ENCODE results near the gene TSPAN15.

Gene TSPAN15

DNA sequence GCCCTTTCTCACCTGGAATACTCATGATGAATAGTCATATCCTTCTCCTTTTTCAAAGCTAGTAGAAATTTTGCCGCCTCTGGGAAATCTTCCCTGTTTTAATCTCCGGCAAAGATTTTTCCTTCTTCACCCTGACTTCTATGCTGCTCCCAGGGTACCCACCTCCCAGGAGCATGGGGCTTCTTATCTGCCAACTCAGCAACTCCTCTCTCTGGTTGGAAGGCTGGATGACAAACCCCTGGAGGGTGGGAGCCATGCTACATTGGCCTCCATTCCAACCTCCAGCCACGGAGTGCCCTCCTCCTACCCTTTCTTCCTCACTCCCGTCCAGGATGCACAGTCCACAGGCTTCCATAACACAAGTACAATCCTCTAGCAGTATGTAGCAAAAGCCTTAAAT lies 102.1 kb downstream of the TSPAN15 start:
- no peak for DNase-seq (ENCODE audit: low read depth)

DNA sequence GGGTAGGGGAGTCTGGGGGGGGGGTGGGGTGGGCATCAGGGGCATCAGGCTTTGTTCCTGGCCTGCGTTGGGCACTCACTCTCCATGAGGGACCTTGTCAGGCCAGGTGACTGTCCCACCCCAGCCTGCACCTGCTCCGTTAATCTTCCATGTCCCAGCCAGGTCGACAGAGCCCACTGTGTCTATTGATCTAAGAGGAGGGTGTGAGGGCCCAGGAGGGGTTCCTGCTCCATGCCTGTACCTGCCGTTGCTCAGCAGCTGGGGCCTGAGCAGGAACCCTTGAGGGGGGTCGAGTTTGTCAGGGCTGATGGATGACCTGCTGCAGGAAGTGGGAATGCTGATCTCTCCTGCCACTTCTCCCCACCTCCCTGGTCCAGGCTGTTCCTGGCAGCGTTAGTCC lies 103.3 kb downstream of the TSPAN15 start:
- DNase-seq (ENCODE audit: low read depth) = no peak
